Loucy (cell line): ENCODE measurements around the gene DYNC1LI1.

Experiments
- CTCF ChIP-seq: fragments of 200-600 bp; sonication (generic); conservative IDR thresholded peaks from 2 replicates; pipeline ENCODE4 v1.5.1; 2014; ENCODE audit warnings: mild to moderate bottlenecking, antibody characterized with exemption, low read length
- EZH2phosphoT487 ChIP-seq: fragments of 200-600 bp; IDR thresholded peaks from 2 replicates; pipeline ENCODE4 v1.6.1; 2018; ENCODE audit warnings: antibody characterized with exemption, mild to moderate bottlenecking, moderate library complexity, borderline replicate concordance

GRCh38 chr3:32551496-32551895 is 19.2 kb downstream of the DYNC1LI1 start:
- TF ChIP-seq CTCF (no peak), EZH2phosphoT487 (no peak)
